HepG2 (cell line): ENCODE data around the gene DAB2IP. TPM values are rescaled to one million over a fixed set of nuclear protein-coding genes. Genes with fewer than 3 reads are reported as not detected.
A peak's percentile ranks its signal among the peaks of the same experiment; 100 is the strongest.

Experiments
- ARHGAP35 ChIP-seq: sonication (generic); formaldehyde crosslinking; IDR thresholded peaks from 2 replicates; pipeline ENCODE4 v1.9.0; 2022; ENCODE audit warnings: mild to moderate bottlenecking, inconsistent platforms, moderate library complexity, missing genetic modification reagents, borderline replicate concordance
- CREB3 ChIP-seq: sonication (generic); formaldehyde crosslinking; IDR thresholded peaks from 2 replicates; pipeline ENCODE4 v1.5.0; 2020; ENCODE audit warnings: missing genetic modification reagents
- CTCF ChIP-seq: sonication (generic); formaldehyde crosslinking; IDR thresholded peaks from 2 replicates; pipeline ENCODE4 v1.5.0; 2020; ENCODE audit warnings: mild to moderate bottlenecking, missing genetic modification reagents, moderate library complexity
- DDIT3 ChIP-seq: sonication (generic); formaldehyde crosslinking; IDR thresholded peaks from 2 replicates; pipeline ENCODE4 v1.4.0; 2020; ENCODE audit warnings: mild to moderate bottlenecking, missing genetic modification reagents
- HOXA7 ChIP-seq: sonication (generic); formaldehyde crosslinking; IDR thresholded peaks from 2 replicates; pipeline ENCODE4 v1.8.1; 2022; ENCODE audit warnings: mild to moderate bottlenecking, missing genetic modification reagents, moderate library complexity
- KDM3A ChIP-seq: IDR thresholded peaks from 2 replicates; pipeline ENCODE4 v1.6.1; 2018; ENCODE audit warnings: low read depth, missing compliant biosample characterization
- MED1 ChIP-seq: sonication (generic); formaldehyde crosslinking; IDR thresholded peaks from 2 replicates; pipeline ENCODE4 v1.4.0; 2020; ENCODE audit warnings: missing genetic modification reagents
- MIER3 ChIP-seq: IDR thresholded peaks from 2 replicates; pipeline ENCODE4 v1.6.1; 2016; ENCODE audit warnings: missing compliant biosample characterization, borderline replicate concordance
- PATZ1 ChIP-seq: sonication (generic); formaldehyde crosslinking; IDR thresholded peaks from 2 replicates; pipeline ENCODE4 v1.4.0; 2020; ENCODE audit warnings: missing genetic modification reagents
- PRDM15 ChIP-seq: sonication (generic); formaldehyde crosslinking; IDR thresholded peaks from 2 replicates; pipeline ENCODE4 v1.4.0; 2020; ENCODE audit warnings: missing genetic modification reagents
- RAD21 ChIP-seq: fragments of 450-650 bp; formaldehyde crosslinking; IDR thresholded peaks from 2 replicates; pipeline ENCODE4 v1.5.0; 2020; ENCODE audit warnings: mild to moderate bottlenecking
- RFX3 ChIP-seq: IDR thresholded peaks from 2 replicates; pipeline ENCODE4 v1.6.1; 2016; ENCODE audit warnings: missing biosample characterization, missing genetic modification reagents
- SALL1 ChIP-seq: sonication (generic); formaldehyde crosslinking; IDR thresholded peaks from 2 replicates; pipeline ENCODE4 v1.8.0; 2022; ENCODE audit warnings: mild to moderate bottlenecking, missing genetic modification reagents
- SOX13 ChIP-seq, 3 experiments: fragments of 450-650 bp in 1 of 3; sonication (generic) in 1 of 3; formaldehyde crosslinking in 1 of 3; IDR thresholded peaks in 2 of 3; conservative IDR thresholded peaks in 1 of 3; 2 replicates each; pipeline versions ENCODE4 v1.5.0 to v1.6.1; 2016 to 2020; ENCODE audit warnings: antibody characterized with exemption in 1 of 3, mild to moderate bottlenecking in 1 of 3, missing compliant biosample characterization in 1 of 3, missing genetic modification reagents in 1 of 3, moderate library complexity in 1 of 3
- THRA ChIP-seq: sonication (generic); formaldehyde crosslinking; IDR thresholded peaks from 2 replicates; pipeline ENCODE4 v1.4.0; 2020; ENCODE audit warnings: missing genetic modification reagents, borderline replicate concordance
- ZNF260 ChIP-seq: sonication (generic); formaldehyde crosslinking; IDR thresholded peaks from 2 replicates; pipeline ENCODE4 v1.4.0; 2020; ENCODE audit warnings: missing genetic modification reagents, low read depth, mild to moderate bottlenecking, borderline replicate concordance
- ZNF546 ChIP-seq: sonication (generic); formaldehyde crosslinking; conservative IDR thresholded peaks from 2 replicates; pipeline ENCODE4 v1.8.1; 2023; ENCODE audit warnings: mild to moderate bottlenecking, missing genetic modification reagents
- ZNF83 ChIP-seq: sonication (generic); formaldehyde crosslinking; IDR thresholded peaks from 2 replicates; pipeline ENCODE4 v1.4.0; 2020; ENCODE audit warnings: missing genetic modification reagents, mild to moderate bottlenecking, borderline replicate concordance
- polyA plus RNA-seq, 8 experiments: library from polyadenylated mRNA; depleted of rRNA in 3 of 8; stranded (reverse) in 7 of 8; unstranded in 1 of 8; fragments of >200 nt; fragmentation: Illumina TruSeq in 4 of 8; extraction: Trizol in 4 of 8; gene quantifications; 2 replicates each; pipeline versions ENCODE4 v1.2.1 to v1.2.3, GENCODE V29; 2011 to 2016; ENCODE audit warnings: low read depth in 4 of 8, missing spikeins in 1 of 8, mixed read lengths in 1 of 8; ENCODE audit not compliant: insufficient read depth in 1 of 8
- total RNA-seq, 5 experiments: library from RNA; depleted of rRNA; stranded (reverse); fragments of >200 nt; fragmentation: Illumina TruSeq; extraction: Trizol; gene quantifications; 2 replicates each; pipeline ENCODE4 v1.2.3, GENCODE V29; 2016; ENCODE audit warnings: low read depth in 1 of 5

DAB2IP gene
- total and polyA plus RNA-seq, 2 of the 13 experiments (the other 11 are each of a cell fraction or from before 2014, with no cell fraction given), result 25.3 to 37.9 TPM

- TF ChIP-seq ZNF546 (no peak), PRDM15 (CRISPR knock-in tag) (no peak), ZNF260 (CRISPR knock-in tag) (no peak), MIER3 (no peak), DDIT3 (no peak), THRA (CRISPR knock-in tag) (peak; percentile 41; the same call in 1 of the 2 replicates), CREB3 (CRISPR knock-in tag) (no peak), ZNF83 (CRISPR knock-in tag) (0 out of 2 replicates have a peak, but pooled peaks have one; percentile 41), KDM3A (CRISPR knock-in tag) (0 out of 2 replicates have a peak, but pooled peaks have one; percentile 11), MED1 (CRISPR knock-in tag) (peak; percentile 23; the same call in 1 of the 2 replicates), HOXA7 (CRISPR knock-in tag) (no peak), RFX3 (no peak), RAD21 (CRISPR knock-in tag) (peak; percentile 75), SALL1 (CRISPR knock-in tag) (peak; percentile 63), ARHGAP35 (CRISPR knock-in tag) (0 out of 2 replicates have a peak, but pooled peaks have one; percentile 59), CTCF (CRISPR knock-in tag) (peak; percentile 94), PATZ1 (CRISPR knock-in tag) (peak; percentile 43), SOX13 (IDR thresholded peaks at IDR 0.05) (no peak), SOX13 (CRISPR knock-in tag; conservative IDR thresholded peaks at IDR 0.05 in 1 of 2, IDR thresholded peaks at IDR 0.05 in 1 of 2) (no peak)
These were observed 92.7 kb downstream of the DAB2IP start (continued) for GRCh38 chr9:121744002-121744686.
